LNCAP (cell line): ENCODE results near the gene SLCO2B1.
A peak's percentile ranks its signal among the peaks of the same experiment; 100 is the strongest.

Source experiments
- TF ChIP-seq, protein P1 (sequence below): fragments of 450-650 bp; IDR thresholded peaks from 2 replicates; pipeline ENCODE4 v1.5.1; 2017; ENCODE audit warnings: mild to moderate bottlenecking

Gene SLCO2B1

DNA sequence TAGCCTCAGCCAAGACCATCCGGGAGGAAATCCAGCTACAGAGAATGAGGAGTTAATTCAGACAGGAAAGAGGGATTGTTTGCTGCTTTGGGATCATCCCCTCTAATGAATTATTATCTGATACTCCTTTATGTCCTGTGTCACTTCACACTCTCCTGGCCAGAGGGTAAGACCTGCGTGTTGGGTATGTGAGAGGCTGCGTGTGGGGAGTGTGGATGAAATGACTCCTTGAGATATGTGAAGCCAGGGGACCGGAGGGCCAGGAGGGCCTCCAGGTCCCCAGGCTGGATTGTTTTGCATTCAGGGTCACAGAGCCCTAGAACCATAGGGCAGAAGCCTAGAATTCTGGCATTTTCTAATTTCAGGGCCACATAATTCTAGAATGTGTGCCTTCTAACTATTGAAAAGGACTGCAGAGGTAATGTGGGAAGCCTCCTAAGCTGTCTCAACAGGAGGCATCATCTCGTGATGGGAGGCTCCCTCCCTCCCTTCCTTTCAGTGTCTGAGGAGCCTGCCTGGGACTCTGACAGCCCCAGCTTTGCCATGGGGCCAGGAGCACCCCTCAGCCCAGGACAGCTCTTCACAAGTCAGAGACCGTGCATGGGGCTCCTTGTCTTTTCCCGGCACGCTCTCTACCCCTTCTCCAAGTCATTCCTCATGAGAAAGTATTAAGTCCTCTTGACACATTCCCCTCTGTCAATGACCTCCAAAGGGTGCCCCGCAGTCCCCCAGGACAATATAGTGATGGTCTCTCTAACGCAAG is 93.3 kb downstream of the SLCO2B1 start:
- TF ChIP-seq, protein P1, sequence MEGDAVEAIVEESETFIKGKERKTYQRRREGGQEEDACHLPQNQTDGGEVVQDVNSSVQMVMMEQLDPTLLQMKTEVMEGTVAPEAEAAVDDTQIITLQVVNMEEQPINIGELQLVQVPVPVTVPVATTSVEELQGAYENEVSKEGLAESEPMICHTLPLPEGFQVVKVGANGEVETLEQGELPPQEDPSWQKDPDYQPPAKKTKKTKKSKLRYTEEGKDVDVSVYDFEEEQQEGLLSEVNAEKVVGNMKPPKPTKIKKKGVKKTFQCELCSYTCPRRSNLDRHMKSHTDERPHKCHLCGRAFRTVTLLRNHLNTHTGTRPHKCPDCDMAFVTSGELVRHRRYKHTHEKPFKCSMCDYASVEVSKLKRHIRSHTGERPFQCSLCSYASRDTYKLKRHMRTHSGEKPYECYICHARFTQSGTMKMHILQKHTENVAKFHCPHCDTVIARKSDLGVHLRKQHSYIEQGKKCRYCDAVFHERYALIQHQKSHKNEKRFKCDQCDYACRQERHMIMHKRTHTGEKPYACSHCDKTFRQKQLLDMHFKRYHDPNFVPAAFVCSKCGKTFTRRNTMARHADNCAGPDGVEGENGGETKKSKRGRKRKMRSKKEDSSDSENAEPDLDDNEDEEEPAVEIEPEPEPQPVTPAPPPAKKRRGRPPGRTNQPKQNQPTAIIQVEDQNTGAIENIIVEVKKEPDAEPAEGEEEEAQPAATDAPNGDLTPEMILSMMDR, result no peak

DNA sequence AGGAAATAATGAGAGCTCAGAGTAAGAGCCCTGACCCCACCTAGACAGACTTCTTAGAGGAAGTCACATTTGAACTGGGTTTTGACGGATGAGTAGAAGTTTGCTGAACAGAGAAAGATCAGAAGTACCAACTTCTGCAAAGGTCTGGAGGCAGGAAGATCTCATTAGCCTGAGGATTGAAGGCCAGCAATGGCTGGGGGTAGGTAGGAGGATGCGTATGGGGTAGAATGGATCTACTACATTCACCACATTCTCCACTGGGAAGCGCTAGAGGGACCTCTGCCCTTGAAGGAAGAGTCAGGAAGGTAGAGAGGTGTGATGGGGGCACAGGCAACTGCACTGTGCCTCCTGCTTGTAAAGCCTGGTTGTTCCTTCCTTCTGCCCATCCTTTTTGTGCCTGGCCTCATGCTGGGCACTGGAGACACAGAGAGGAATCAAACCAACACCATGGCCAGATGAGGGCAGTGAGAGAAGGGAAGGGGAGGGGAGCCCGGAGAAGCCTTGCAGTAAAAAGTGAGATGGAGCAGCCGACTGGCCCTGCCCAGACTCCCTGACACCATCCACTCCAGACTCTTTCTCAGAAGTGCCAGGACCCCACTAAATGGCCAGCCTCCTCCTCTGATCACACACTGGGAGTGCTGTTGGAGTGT is 94.6 kb downstream of the SLCO2B1 start:
- TF ChIP-seq, protein P1, result no peak

DNA sequence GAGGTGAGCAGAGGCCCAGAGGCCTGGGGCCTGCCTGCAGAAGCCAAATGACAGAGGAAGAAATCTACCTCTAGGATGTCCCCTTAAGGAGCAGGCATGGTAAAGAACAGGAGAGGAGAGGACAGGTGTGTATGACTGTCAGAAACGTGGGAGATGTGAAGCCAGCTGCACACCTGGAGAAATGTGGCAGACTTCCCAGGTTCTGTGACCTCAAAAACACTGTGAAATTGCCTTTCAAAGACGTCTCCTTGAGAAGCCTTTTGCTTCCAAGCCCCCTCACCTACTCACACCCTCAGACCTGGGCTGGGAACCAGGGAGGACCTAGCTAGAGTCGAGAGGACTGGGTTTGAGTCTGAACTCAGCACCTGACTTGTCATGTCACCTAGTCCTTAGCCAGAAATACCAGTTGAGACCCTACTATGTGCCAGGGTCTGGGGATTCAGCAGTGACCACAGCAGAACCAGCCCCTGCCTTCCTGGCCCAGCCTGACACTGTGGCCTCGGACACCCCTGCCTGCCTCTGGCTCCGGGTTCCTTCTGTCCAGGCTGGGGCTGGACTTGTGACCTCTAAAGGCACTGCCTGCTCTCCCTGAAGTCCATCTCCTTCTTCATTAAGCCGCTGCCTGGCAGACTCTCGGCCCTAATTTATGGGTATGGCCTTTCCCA is 95.2 kb downstream of the SLCO2B1 start:
- TF ChIP-seq, protein P1, result no peak

DNA sequence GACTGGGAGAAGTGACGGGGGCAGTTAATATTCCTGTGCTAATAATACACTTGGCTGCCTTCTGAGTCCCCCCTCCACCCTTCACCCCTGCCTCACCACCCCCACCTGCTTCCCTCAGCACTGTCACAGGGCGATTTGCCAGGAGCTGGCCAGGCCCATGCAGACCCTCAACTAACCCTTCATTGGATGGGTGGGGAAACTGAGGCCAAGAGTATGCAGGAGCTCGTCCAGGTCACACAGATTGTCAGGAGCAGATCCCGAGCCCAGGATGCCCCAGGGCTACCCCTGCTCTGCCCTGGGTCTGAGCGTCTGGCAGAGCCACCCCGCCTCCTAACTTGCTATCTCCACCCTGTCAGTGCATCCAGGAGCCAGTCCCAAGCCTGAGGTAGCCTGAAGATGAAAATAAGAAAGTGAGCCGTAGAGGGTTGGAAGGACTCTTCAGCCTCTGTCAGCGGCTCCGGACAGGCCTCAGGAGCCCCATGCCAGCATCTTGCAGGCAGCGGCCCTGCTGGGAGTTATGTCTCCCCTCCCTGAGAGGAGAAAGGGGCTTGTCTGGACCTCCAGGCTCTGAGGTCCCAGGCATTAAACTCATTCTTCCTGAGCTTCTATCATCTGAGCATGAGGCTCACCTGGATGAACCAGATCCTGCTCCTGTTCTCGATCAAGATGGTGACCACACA is 95.9 kb downstream of the SLCO2B1 start:
- TF ChIP-seq, protein P1, result no peak

DNA sequence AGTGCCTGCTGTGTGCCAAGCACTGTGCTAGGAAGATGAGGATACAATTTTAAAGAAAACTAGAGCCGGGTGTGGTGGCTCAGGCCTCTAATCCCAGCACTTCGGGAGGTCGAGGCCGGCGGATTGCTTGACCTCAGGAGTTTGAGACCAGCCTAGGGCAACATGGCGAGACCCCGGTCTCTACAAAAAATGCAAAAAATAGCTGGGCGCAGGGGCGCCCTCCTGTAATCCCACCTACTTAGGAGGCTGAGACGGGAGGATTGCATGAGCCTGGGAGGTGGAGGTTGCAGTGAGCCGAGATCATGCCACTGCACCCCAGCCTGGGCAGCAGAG is 98.0 kb downstream of the SLCO2B1 start:
- TF ChIP-seq, protein P1, result peak; percentile 6; the same call in 1 of the 2 replicates

DNA sequence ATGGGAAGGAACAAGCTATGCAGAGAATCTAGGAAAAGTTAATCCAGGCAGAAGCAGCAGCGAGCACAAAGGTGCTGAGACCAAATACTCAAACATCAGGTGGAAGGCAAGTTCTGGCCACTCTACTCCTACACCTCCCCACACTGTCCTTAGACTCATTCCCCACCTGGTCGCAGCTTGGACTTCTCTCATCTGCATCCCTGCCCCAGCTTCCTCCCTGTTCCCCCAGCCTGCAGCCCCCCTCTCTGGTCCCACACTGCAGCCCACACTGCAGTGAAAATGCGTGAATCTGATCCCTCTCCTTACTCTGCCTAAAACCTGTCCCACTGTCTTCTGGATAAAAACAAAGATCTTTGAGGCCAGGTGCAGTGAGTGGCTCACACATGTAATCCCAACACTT is 98.8 kb downstream of the SLCO2B1 start:
- TF ChIP-seq, protein P1, result no peak

DNA sequence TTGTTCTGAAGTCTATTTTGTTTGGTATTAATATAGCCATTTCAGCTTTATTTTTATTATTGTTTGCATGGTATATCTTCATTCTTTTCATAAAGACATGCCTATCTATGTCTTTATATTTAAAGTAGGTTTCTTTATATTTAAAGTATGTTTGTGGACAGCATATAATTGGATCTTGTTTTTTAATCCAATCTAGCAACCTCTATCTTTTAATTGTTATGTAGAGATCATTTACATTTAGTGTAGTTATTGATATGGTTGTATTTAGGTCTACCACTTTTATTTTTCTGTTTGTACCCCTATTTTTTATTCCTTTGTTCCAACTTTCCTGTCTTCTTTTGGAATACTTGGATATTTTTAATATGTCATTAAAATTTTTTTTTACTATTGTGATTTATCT is 103.4 kb downstream of the SLCO2B1 start:
- TF ChIP-seq, protein P1, result no peak
